Activated CD4-positive, alpha-beta T cell treated with anti-CD3 and anti-CD28 coated beads, Interleukin-2, amount 10 ng/mL, durations not matched to agents 24 days and 14 days (primary cell): ENCODE data around the gene PPM1F. TPM values are rescaled to one million over a fixed set of nuclear protein-coding genes. Genes with fewer than 3 reads are reported as not detected.
"Not testable (repeated sequence)": the region's sequence is repeated elsewhere in the genome, so short reads cannot be mapped to it uniquely, and the experiment has no call there.

Experiments used
- DNase-seq: peaks from one replicate; pipeline ENCODE4 v3.0.0; 2022
- H3K27ac Mint-ChIP-seq: one replicate; pipeline ENCODE4 v1.8.0; 2022; ENCODE audit warnings: mild to moderate bottlenecking, mixed read lengths
- H3K27me3 Mint-ChIP-seq: one replicate; pipeline ENCODE4 v1.8.0; 2022; ENCODE audit warnings: mixed read lengths
- H3K36me3 Mint-ChIP-seq: one replicate; pipeline ENCODE4 v1.8.0; 2022; ENCODE audit warnings: low read depth, mild to moderate bottlenecking, mixed read lengths
- H3K4me1 Mint-ChIP-seq: one replicate; pipeline ENCODE4 v1.8.0; 2021; ENCODE audit warnings: mixed read lengths
- H3K4me3 Mint-ChIP-seq: one replicate; pipeline ENCODE4 v1.8.0; 2022; ENCODE audit warnings: mild to moderate bottlenecking, moderate library complexity, mixed read lengths
- H3K9me3 Mint-ChIP-seq: one replicate; pipeline ENCODE4 v1.8.0; 2021; ENCODE audit warnings: mixed read lengths
- intact Hi-C: fragments of 100-400 bp; cut with micrococcal nuclease; formaldehyde crosslinking; loops from one replicate; pipeline ENCODE4 v1.15.1; 2023
- total RNA-seq: library from RNA; stranded (reverse); gene quantifications from 2 replicates; pipeline ENCODE4 v1.2.3, GENCODE V29; 2022

PPM1F gene
- total RNA-seq, 1 donor from 2014 or later, result 40.1 TPM

DNA sequence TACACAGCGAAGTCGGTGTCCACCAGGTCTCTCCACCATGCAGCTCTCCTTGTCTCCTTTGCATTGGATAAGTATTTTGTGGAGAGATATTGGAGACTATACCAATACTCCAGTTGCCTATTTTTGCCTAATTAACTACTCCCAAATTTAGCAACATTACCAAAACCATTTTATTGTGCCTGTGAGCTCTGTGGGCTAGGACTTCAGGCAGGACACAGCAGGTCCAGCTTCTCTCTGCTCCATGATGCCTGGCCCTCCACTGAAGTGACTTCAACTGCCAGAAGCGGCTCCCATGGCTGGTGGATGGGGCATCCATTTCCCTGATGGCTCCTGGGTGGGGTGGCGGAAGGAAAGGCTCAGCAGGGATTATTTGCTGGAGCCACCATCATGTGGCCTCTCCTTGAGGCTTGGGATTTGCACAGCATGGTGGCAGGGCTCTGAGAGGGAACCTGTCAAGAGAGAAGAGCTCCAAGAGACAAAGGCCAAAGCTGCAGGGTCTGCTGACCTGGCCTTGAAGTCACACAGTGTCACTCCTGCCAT lies 48.3 kb downstream of the PPM1F start:
- Mint-ChIP-seq H3K27me3 (peaks cover 4% of the 10 kb centered on the region), H3K4me3 (no peak overlapping the region), H3K9me3 (no peaks in the 10 kb centered on the region), H3K4me1 (no peaks in the 10 kb centered on the region), H3K36me3 (no peaks in the 10 kb centered on the region), H3K27ac (no peak overlapping the region)
- intact Hi-C loops, result no loop called here
- no peak for DNase-seq

DNA sequence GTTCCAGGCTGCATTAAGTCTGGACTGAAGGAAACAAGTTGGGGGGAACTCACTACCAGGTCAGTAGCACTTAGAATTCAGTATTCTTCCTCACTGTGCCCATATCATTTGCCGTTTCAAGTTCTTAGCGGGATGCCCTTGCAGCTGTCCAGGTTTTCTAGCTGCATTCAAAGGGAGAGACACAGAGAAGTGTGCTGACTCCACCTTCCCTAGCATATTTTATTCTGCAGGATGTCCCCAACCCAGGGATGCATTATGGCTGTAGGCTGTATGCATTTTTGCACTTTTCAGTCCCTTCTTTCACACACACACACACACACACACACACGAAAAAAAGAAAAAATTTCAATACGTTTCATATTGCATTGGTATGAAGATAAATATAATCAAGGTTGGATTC lies 49.4 kb downstream of the PPM1F start:
- no peaks in the 10 kb centered on the region for H3K36me3 Mint-ChIP-seq
- no peaks in the 10 kb centered on the region for H3K9me3 Mint-ChIP-seq
- DNase-seq, result no peak
- no peak overlapping the region for H3K27ac Mint-ChIP-seq
- H3K4me1 Mint-ChIP-seq, result no peaks in the 10 kb centered on the region
- H3K27me3 Mint-ChIP-seq, result peaks cover 4% of the 10 kb centered on the region
- intact Hi-C loops, result no loop called here
- H3K4me3 Mint-ChIP-seq, result no peak overlapping the region

- intact Hi-C loops, result no loop called here
- Mint-ChIP-seq H3K4me3 (no peak overlapping the region), H3K9me3 (no peaks in the 10 kb centered on the region), H3K27ac (no peak overlapping the region), H3K36me3 (no peaks in the 10 kb centered on the region), H3K27me3 (peaks cover 6% of the 10 kb centered on the region), H3K4me1 (no peaks in the 10 kb centered on the region)
- no peak for DNase-seq
Measured at GRCh38 chr22:21902296-21903087, 50.2 kb downstream of the PPM1F start.

- H3K36me3 Mint-ChIP-seq, result no peaks in the 10 kb centered on the region
- H3K4me3 Mint-ChIP-seq, result no peak overlapping the region
Measured at GRCh38 chr22:21898354-21898896, 54.2 kb downstream of the PPM1F start.

GRCh38 chr22:21896951-21897513 lies 55.6 kb downstream of the PPM1F start:
- no peaks in the 10 kb centered on the region for H3K36me3 Mint-ChIP-seq

More at GRCh38 chr22:21898354-21898896, 54.2 kb downstream of the PPM1F start:
- Mint-ChIP-seq H3K27ac (no peak overlapping the region), H3K4me1 (no peaks in the 10 kb centered on the region), H3K27me3 (peaks cover 14% of the 10 kb centered on the region), H3K9me3 (no peaks in the 10 kb centered on the region)
- intact Hi-C loops, result no loop called here
- DNase-seq, result no peak

GRCh38 chr22:21896275-21896674 lies 56.4 kb downstream of the PPM1F start:
- intact Hi-C loops, H3K4me1 Mint-ChIP-seq, H3K9me3 Mint-ChIP-seq, DNase-seq, H3K36me3 Mint-ChIP-seq, H3K27ac Mint-ChIP-seq, H3K4me3 Mint-ChIP-seq: not testable (repeated sequence)
- H3K27me3 Mint-ChIP-seq, result peaks cover 14% of the 10 kb centered on the region

More at GRCh38 chr22:21896951-21897513, 55.6 kb downstream of the PPM1F start:
- intact Hi-C loops, result no loop called here
- Mint-ChIP-seq H3K4me1 (no peaks in the 10 kb centered on the region), H3K4me3 (no peak overlapping the region), H3K9me3 (no peaks in the 10 kb centered on the region), H3K27ac (no peak overlapping the region), H3K27me3 (peaks cover 14% of the 10 kb centered on the region)
- DNase-seq, result no peak

- DNase-seq, result no peak
- intact Hi-C loops, result no loop called here
- Mint-ChIP-seq H3K4me3 (no peak overlapping the region), H3K9me3 (no peaks in the 10 kb centered on the region), H3K4me1 (no peaks in the 10 kb centered on the region), H3K36me3 (no peaks in the 10 kb centered on the region), H3K27me3 (peaks cover 11% of the 10 kb centered on the region), H3K27ac (no peak overlapping the region)
Measured at GRCh38 chr22:21894799-21895198, 57.8 kb downstream of the PPM1F start.

GRCh38 chr22:21889251-21889990 lies 63.2 kb downstream of the PPM1F start:
- DNase-seq, result no peak
- no peak overlapping the region for H3K4me3 Mint-ChIP-seq
- no peak overlapping the region for H3K27ac Mint-ChIP-seq
- intact Hi-C loops, result no loop called here
- H3K36me3 Mint-ChIP-seq, result no peaks in the 10 kb centered on the region
- no peaks in the 10 kb centered on the region for H3K9me3 Mint-ChIP-seq
- no peaks in the 10 kb centered on the region for H3K4me1 Mint-ChIP-seq
- H3K27me3 Mint-ChIP-seq, result peaks cover 5% of the 10 kb centered on the region

- H3K9me3 Mint-ChIP-seq, result no peaks in the 10 kb centered on the region
- H3K4me1 Mint-ChIP-seq, result no peaks in the 10 kb centered on the region
- peaks cover 5% of the 10 kb centered on the region for H3K27me3 Mint-ChIP-seq
- intact Hi-C loops, result no loop called here
- no peak overlapping the region for H3K27ac Mint-ChIP-seq
- no peak for DNase-seq
- H3K4me3 Mint-ChIP-seq, result no peak overlapping the region
- no peaks in the 10 kb centered on the region for H3K36me3 Mint-ChIP-seq
Measured at GRCh38 chr22:21887841-21888240, 64.8 kb downstream of the PPM1F start.

DNA sequence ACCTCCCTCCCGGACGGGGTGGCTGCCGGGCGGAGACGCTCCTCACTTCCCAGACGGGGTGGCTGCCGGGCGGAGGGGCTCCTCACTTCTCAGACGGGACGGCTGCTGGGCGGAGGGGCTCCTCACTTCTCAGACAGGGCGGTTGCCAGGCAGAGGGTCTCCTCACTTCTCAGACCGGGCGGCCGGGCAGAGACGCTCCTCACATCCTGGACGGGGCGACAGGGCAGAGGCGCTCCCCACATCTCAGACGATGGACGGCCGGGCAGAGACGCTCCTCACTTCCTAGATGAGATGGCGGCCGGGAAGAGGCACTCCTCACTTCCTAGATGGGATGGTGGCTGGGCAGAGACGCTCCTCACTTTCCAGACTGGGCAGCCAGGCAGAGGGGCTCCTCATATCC lies 68.7 kb downstream of the PPM1F start:
- intact Hi-C loops, H3K9me3 Mint-ChIP-seq, H3K27me3 Mint-ChIP-seq, DNase-seq, H3K4me3 Mint-ChIP-seq, H3K27ac Mint-ChIP-seq, H3K4me1 Mint-ChIP-seq, H3K36me3 Mint-ChIP-seq: not testable (repeated sequence)

- H3K4me3 Mint-ChIP-seq, intact Hi-C loops, H3K36me3 Mint-ChIP-seq, H3K27ac Mint-ChIP-seq, H3K4me1 Mint-ChIP-seq, H3K9me3 Mint-ChIP-seq, DNase-seq, H3K27me3 Mint-ChIP-seq: not testable (repeated sequence)
Measured at GRCh38 chr22:21882754-21883333, 69.8 kb downstream of the PPM1F start.

DNA sequence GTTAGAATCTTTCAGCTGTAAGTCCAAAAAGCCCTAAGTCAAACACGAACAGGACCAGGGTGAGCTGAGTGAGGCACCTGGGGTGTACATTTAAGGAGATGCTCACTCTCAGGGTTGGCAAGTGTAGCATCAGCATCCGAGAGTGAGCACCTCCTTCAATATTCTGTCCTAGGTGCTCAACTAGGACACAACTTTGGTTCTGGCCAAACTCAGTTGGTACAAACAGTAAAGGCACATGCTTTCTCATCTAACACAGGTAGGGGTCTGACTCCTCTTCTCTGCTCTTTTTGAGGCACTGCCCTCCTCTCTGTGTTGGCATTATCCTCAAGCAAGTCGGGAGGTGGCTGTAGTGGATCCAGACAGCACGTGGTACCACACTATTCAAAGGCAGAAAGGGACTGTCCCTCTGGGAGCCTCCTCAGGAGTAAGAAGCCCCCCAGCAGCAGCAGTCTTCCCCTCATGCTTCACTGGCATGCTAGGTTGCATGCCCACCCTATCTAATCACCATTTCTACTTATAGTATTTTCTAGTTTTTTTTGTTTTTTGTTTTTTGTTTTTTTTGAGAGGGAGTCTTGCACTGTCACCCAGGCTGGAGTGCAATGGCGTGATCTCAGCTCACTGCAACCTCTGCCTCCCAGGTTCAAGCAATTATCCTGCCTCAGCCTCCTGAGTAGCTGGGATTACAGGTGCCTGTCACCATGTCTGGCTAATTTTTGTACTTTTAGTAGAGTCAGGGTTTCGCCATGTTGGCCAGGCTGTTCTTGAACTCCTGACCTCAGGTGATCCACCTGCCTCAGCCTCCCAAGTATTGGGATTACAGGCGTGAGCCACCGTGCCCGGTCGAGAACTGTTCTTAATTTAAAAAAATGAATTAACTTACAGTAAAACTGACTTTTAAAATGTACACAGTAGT lies 70.6 kb downstream of the PPM1F start:
- Mint-ChIP-seq H3K4me3 (no peak overlapping the region), H3K4me1 (no peaks in the 10 kb centered on the region), H3K27ac (no peak overlapping the region)

More for the DNA sequence above, 70.6 kb downstream of the PPM1F start:
- DNase-seq, result no peak
- intact Hi-C loops, result no loop called here
- Mint-ChIP-seq H3K9me3 (no peaks in the 10 kb centered on the region), H3K36me3 (no peaks in the 10 kb centered on the region), H3K27me3 (peaks cover 4% of the 10 kb centered on the region)
